GM19238 (cell line): ENCODE data around the gene LRRC38.

Experiments
- DNase-seq: peaks from one replicate; pipeline ENCODE4 v3.0.0; 2011; ENCODE audit warnings: low spot score; ENCODE audit not compliant: insufficient read length

The LRRC38 gene

GRCh38 chr1:13517193-13517812 is 3.5 kb upstream of the LRRC38 start:
- no peak for DNase-seq

GRCh38 chr1:13516606-13517005 is 2.8 kb upstream of the LRRC38 start:
- no peak for DNase-seq

- no peak for DNase-seq
Observed at GRCh38 chr1:13514821-13515220, 1.0 kb upstream of the LRRC38 start.

- no peak for DNase-seq
Observed at GRCh38 chr1:13513063-13513894, 524 bp downstream of the LRRC38 start.

GRCh38 chr1:13512472-13512871 is 1.3 kb downstream of the LRRC38 start:
- DNase-seq: no peak

- no peak for DNase-seq
Observed at GRCh38 chr1:13510499-13510898, 3.3 kb downstream of the LRRC38 start.

GRCh38 chr1:13507075-13507474 is 6.7 kb downstream of the LRRC38 start:
- no peak for DNase-seq

GRCh38 chr1:13505020-13505419 is 8.8 kb downstream of the LRRC38 start:
- no peak for DNase-seq

- DNase-seq: no peak
Observed at GRCh38 chr1:13500806-13501205, 13.0 kb downstream of the LRRC38 start.

- no peak for DNase-seq
Observed at GRCh38 chr1:13499422-13499821, 14.4 kb downstream of the LRRC38 start.

- no peak for DNase-seq
Observed at GRCh38 chr1:13498553-13498952, 15.2 kb downstream of the LRRC38 start.

- DNase-seq: no peak
Observed at GRCh38 chr1:13495186-13495585, 18.6 kb downstream of the LRRC38 start.

GRCh38 chr1:13494712-13495111 is 19.1 kb downstream of the LRRC38 start:
- no peak for DNase-seq

GRCh38 chr1:13494025-13494424 is 19.8 kb downstream of the LRRC38 start:
- DNase-seq: no peak

GRCh38 chr1:13492711-13493110 is 21.1 kb downstream of the LRRC38 start:
- no peak for DNase-seq

- DNase-seq: no peak
Observed at GRCh38 chr1:13487957-13488356, 25.8 kb downstream of the LRRC38 start.

- no peak for DNase-seq
Observed at GRCh38 chr1:13487143-13487868, 26.5 kb downstream of the LRRC38 start.

- DNase-seq: no peak
Observed at GRCh38 chr1:13483946-13484345, 29.9 kb downstream of the LRRC38 start.

GRCh38 chr1:13482600-13482999 is 31.2 kb downstream of the LRRC38 start:
- DNase-seq: no peak

- DNase-seq: no peak
Observed at GRCh38 chr1:13479171-13479856, 34.5 kb downstream of the LRRC38 start.

- DNase-seq: no peak
Observed at GRCh38 chr1:13478692-13479091, 35.1 kb downstream of the LRRC38 start.

GRCh38 chr1:13469343-13469742 is 44.5 kb downstream of the LRRC38 start:
- no peak for DNase-seq
